ENCODE results near the gene DAP. TPM values are rescaled to one million over a fixed set of nuclear protein-coding genes. Genes with fewer than 3 reads are reported as not detected.

Gene DAP
- total and polyA plus RNA-seq, 4 donors = 36.6 to 122 (median 101) TPM

DNA sequence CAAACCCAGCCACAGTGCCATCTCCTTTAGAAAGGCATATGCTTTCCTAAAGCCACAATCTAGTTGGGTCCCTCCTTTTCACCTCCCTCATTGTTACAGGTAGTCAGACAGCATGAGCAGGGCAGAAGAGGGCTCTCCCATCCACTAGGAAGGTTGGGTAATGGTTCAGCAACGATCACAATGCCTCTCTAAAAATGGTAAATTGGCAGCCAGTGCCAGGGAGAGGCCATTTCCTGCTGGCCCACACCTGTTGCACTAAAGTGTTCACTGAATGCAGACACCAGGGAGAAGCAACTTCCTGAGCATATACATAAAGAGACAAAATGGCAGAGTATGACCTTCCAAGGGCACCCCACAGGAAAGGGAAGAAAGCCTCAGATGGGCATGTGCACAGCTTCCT lies 31.3 kb upstream of the DAP start:
- no peak for TF ChIP-seq HNF4A (conservative IDR thresholded peaks at IDR 0.05)
- no peak for TF ChIP-seq CTCF (IDR thresholded peaks at IDR 0.05; ENCODE audit: low read depth, low read length, missing input control)
- no peak for TF ChIP-seq TAF1 (conservative IDR thresholded peaks at IDR 0.05)
- TF ChIP-seq RAD21 (IDR thresholded peaks at IDR 0.05) = no peak
- no peak for TF ChIP-seq HNF4G (IDR thresholded peaks at IDR 0.05)
- no peak for TF ChIP-seq RXRA (IDR thresholded peaks at IDR 0.05)
- TF ChIP-seq JUND (IDR thresholded peaks at IDR 0.05) = no peak
- no peaks in the 10 kb centered on the region for H3K9me3 ChIP-seq (ENCODE audit: control insufficient read depth in 4 of 4, low read length in 3 of 4)
- no peaks in the 10 kb centered on the region for H3K36me3 ChIP-seq (ENCODE audit: control insufficient read depth in 4 of 4, insufficient read depth in 3 of 4, low read depth in 1 of 4, low read length in 3 of 4)
- H3K27me3 ChIP-seq (ENCODE audit: control insufficient read depth in 4 of 4, insufficient read depth in 4 of 4, low read length in 3 of 4) = no peaks in the 10 kb centered on the region
- H3K27ac ChIP-seq (ENCODE audit: low read depth in 1 of 2, low read length in 2 of 2) = no peak overlapping the region
- 79% methylated on average over 1 of the region's 1 CpG for WGBS
- no peak overlapping the region for H3K4me3 ChIP-seq (ENCODE audit: low read depth in 1 of 3, low read length in 3 of 3)
- H3K9ac ChIP-seq (ENCODE audit: low read depth in 1 of 2, low read length in 2 of 2) = no peak overlapping the region
- no peaks in the 10 kb centered on the region for H3K4me1 ChIP-seq (ENCODE audit: control insufficient read depth in 4 of 4, insufficient read depth in 4 of 4, low read length in 3 of 4)
- DNase-seq (ENCODE audit: low spot score) = no peak

GRCh38 chr5:10789726-10790125 lies 28.7 kb upstream of the DAP start:
- DNase-seq (ENCODE audit: low spot score) = no peak
- no peaks in the 10 kb centered on the region for H3K36me3 ChIP-seq (ENCODE audit: control insufficient read depth in 4 of 4, insufficient read depth in 3 of 4, low read depth in 1 of 4, low read length in 3 of 4)
- no peak overlapping the region for H3K27ac ChIP-seq (ENCODE audit: low read depth in 1 of 2, low read length in 2 of 2)
- H3K4me3 ChIP-seq (ENCODE audit: low read depth in 1 of 3, low read length in 3 of 3) = no peak overlapping the region
- H3K4me1 ChIP-seq (ENCODE audit: control insufficient read depth in 4 of 4, insufficient read depth in 4 of 4, low read length in 3 of 4) = no peaks in the 10 kb centered on the region
- no peaks in the 10 kb centered on the region for H3K27me3 ChIP-seq (ENCODE audit: control insufficient read depth in 4 of 4, insufficient read depth in 4 of 4, low read length in 3 of 4)
- no peak for TF ChIP-seq GABPA (IDR thresholded peaks at IDR 0.05 in 1 of 2, conservative IDR thresholded peaks at IDR 0.05 in 1 of 2)
- TF ChIP-seq ZBTB33 (IDR thresholded peaks at IDR 0.05) = no peak
- TF ChIP-seq CTCF (IDR thresholded peaks at IDR 0.05; ENCODE audit: low read depth, low read length, missing input control) = no peak
- TF ChIP-seq YY1 (IDR thresholded peaks at IDR 0.05) = no peak
- TF ChIP-seq JUND (IDR thresholded peaks at IDR 0.05) = no peak
- no peak for TF ChIP-seq RXRA (IDR thresholded peaks at IDR 0.05)
- TF ChIP-seq, protein P1, sequence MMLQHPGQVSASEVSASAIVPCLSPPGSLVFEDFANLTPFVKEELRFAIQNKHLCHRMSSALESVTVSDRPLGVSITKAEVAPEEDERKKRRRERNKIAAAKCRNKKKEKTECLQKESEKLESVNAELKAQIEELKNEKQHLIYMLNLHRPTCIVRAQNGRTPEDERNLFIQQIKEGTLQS (IDR thresholded peaks at IDR 0.05) = no peak
- TF ChIP-seq NR2F2 (IDR thresholded peaks at IDR 0.05) = no peak
- no peak for TF ChIP-seq RAD21 (IDR thresholded peaks at IDR 0.05)
- no peak for TF ChIP-seq HNF4G (IDR thresholded peaks at IDR 0.05)
- no peak for TF ChIP-seq SP1 (IDR thresholded peaks at IDR 0.05)
- TF ChIP-seq FOXA2 (IDR thresholded peaks at IDR 0.05) = no peak
- TF ChIP-seq EGR1 (IDR thresholded peaks at IDR 0.05; ENCODE audit: low read depth in 2 of 2) = no peak
- TF ChIP-seq, protein P2, sequence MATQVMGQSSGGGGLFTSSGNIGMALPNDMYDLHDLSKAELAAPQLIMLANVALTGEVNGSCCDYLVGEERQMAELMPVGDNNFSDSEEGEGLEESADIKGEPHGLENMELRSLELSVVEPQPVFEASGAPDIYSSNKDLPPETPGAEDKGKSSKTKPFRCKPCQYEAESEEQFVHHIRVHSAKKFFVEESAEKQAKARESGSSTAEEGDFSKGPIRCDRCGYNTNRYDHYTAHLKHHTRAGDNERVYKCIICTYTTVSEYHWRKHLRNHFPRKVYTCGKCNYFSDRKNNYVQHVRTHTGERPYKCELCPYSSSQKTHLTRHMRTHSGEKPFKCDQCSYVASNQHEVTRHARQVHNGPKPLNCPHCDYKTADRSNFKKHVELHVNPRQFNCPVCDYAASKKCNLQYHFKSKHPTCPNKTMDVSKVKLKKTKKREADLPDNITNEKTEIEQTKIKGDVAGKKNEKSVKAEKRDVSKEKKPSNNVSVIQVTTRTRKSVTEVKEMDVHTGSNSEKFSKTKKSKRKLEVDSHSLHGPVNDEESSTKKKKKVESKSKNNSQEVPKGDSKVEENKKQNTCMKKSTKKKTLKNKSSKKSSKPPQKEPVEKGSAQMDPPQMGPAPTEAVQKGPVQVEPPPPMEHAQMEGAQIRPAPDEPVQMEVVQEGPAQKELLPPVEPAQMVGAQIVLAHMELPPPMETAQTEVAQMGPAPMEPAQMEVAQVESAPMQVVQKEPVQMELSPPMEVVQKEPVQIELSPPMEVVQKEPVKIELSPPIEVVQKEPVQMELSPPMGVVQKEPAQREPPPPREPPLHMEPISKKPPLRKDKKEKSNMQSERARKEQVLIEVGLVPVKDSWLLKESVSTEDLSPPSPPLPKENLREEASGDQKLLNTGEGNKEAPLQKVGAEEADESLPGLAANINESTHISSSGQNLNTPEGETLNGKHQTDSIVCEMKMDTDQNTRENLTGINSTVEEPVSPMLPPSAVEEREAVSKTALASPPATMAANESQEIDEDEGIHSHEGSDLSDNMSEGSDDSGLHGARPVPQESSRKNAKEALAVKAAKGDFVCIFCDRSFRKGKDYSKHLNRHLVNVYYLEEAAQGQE (IDR thresholded peaks at IDR 0.05) = no peak
- TF ChIP-seq MAX (IDR thresholded peaks at IDR 0.05) = no peak
- TF ChIP-seq TAF1 (conservative IDR thresholded peaks at IDR 0.05) = no peak
- no peaks in the 10 kb centered on the region for H3K9me3 ChIP-seq (ENCODE audit: control insufficient read depth in 4 of 4, low read length in 3 of 4)
- WGBS = 86% methylated on average over 3 of the region's 3 CpGs
- H3K9ac ChIP-seq (ENCODE audit: low read depth in 1 of 2, low read length in 2 of 2) = no peak overlapping the region
